ENCODE measurements around the gene CENPL. TPM values are rescaled to one million over a fixed set of nuclear protein-coding genes. Genes with fewer than 3 reads are reported as not detected.

Gene CENPL
- total RNA-seq, 1 donor from 2014 or later = 3.7 TPM

DNA sequence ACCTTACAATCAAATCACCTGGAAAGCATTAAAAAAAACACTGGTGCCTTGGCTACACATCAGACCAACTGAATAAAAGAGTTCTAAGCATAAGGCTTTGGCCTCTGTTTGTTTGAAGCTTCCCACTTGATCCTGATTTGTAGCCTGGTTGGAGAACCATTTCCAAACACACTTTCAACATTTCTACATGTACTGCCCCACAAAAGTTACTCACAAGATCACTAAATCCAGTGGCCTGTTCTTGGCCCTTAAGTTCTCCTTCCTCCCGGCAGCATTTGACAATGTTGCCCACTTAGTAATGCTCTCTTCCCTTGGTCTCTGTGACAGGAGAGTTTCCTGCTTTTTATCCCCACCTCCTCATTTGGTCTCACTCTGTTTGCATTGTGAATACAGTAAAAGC is 31.3 kb upstream of the CENPL start:
- intact Hi-C loops (cut with DNase I) = no loop called here
- H3K36me3 ChIP-seq = peaks cover 0 to 38% of the 10 kb centered on the region in 2 donors
- DNase-seq (ENCODE audit: extremely low spot score in 2 of 2) = no peak
- H3K9me3 ChIP-seq = no peaks in the 10 kb centered on the region
- no peaks in the 10 kb centered on the region for H3K4me1 ChIP-seq
- H3K27ac ChIP-seq = no peak overlapping the region
- no peaks in the 10 kb centered on the region for H3K27me3 ChIP-seq
- no peak for TF ChIP-seq POLR2A (IDR thresholded peaks at IDR 0.05)
- no peak for TF ChIP-seq POLR2AphosphoS5 (IDR thresholded peaks at IDR 0.05; ENCODE audit: insufficient read depth in 1 of 2, low read depth in 1 of 2)
- TF ChIP-seq, protein P1, sequence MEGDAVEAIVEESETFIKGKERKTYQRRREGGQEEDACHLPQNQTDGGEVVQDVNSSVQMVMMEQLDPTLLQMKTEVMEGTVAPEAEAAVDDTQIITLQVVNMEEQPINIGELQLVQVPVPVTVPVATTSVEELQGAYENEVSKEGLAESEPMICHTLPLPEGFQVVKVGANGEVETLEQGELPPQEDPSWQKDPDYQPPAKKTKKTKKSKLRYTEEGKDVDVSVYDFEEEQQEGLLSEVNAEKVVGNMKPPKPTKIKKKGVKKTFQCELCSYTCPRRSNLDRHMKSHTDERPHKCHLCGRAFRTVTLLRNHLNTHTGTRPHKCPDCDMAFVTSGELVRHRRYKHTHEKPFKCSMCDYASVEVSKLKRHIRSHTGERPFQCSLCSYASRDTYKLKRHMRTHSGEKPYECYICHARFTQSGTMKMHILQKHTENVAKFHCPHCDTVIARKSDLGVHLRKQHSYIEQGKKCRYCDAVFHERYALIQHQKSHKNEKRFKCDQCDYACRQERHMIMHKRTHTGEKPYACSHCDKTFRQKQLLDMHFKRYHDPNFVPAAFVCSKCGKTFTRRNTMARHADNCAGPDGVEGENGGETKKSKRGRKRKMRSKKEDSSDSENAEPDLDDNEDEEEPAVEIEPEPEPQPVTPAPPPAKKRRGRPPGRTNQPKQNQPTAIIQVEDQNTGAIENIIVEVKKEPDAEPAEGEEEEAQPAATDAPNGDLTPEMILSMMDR (IDR thresholded peaks at IDR 0.05) = no peak
- H3K4me3 ChIP-seq = no peak overlapping the region

DNA sequence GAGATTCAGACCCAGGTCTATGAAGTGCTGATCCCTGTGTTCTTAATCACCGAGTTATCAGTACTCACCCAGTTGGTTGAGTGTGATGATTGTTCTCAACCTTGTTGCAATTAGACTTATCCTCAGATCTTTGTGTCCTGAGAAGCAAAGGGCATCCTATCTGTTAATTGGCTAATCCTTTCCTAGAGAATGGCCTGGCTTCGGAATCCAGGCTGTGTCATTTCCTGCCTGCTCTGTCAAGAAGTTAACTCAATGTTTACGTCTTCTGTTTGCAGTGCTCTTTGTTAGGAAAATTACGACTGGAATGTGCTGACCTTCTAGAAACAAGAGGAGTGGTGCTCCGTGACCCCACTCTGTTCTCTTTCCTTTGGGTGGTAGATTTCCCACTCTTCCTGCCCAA is 28.4 kb upstream of the CENPL start:
- Histone ChIP-seq H3K4me1 (no peaks in the 10 kb centered on the region), H3K27me3 (no peaks in the 10 kb centered on the region), H3K4me3 (no peak overlapping the region), H3K36me3 (peaks cover 0 to 39% of the 10 kb centered on the region in 2 donors), H3K9me3 (no peaks in the 10 kb centered on the region), H3K27ac (no peak overlapping the region)
- TF ChIP-seq POLR2A (IDR thresholded peaks at IDR 0.05) = no peak
- no peak for TF ChIP-seq POLR2AphosphoS5 (IDR thresholded peaks at IDR 0.05; ENCODE audit: insufficient read depth in 1 of 2, low read depth in 1 of 2)
- TF ChIP-seq, protein P1 (IDR thresholded peaks at IDR 0.05) = no peak
- intact Hi-C loops (cut with DNase I) = no loop called here
- no peak for DNase-seq (ENCODE audit: extremely low spot score in 2 of 2)

DNA sequence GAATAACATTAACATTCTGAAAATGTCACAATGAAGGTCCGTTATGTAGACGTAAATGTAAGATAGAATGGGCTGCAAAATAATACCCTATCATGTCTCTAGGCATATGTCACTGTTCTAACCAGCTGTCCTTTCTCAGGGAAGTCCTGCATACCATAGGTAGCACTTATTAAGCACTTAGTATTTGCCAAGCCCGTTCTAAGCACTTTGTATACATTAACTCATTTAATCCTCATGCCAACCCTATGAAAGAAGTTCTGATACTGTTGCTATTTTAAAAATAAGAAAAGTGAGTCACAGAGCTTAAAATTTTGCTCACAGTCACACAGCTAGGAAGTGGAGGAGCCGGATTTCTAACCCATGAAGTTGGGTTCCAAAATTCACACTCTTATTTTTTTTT is 27.4 kb upstream of the CENPL start:
- TF ChIP-seq POLR2AphosphoS5 (IDR thresholded peaks at IDR 0.05; ENCODE audit: insufficient read depth in 1 of 2, low read depth in 1 of 2) (no peak), POLR2A (IDR thresholded peaks at IDR 0.05) (no peak)
- TF ChIP-seq, protein P1 (IDR thresholded peaks at IDR 0.05) = no peak
- H3K9me3 ChIP-seq = no peaks in the 10 kb centered on the region
- peaks cover 0 to 35% of the 10 kb centered on the region in 2 donors for H3K36me3 ChIP-seq
- no peak overlapping the region for H3K27ac ChIP-seq
- no peak for DNase-seq (ENCODE audit: extremely low spot score in 2 of 2)
- H3K4me1 ChIP-seq = no peaks in the 10 kb centered on the region
- no peak overlapping the region for H3K4me3 ChIP-seq
- no peaks in the 10 kb centered on the region for H3K27me3 ChIP-seq
- intact Hi-C loops (cut with DNase I) = no loop called here

DNA sequence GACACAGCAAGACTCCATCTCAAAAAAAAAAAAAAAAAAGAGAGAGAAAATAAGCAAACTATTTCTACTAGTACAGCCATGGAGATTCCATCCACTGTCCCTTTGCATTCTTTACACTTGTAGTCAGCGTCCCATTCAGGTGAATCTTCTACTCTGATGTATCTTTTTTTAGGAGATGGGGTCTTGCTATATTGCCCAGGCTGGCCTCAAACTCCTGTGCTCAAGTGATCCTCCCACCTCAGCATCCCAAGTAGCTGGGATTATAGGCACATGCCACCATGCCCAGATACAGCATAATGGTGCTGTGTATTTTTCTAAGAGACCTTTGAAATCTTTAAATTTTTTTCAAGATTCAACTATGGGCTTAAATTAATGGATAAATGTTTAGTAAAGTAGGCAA is 8.1 kb upstream of the CENPL start:
- no peak overlapping the region for H3K4me3 ChIP-seq
- H3K4me1 ChIP-seq = no peaks in the 10 kb centered on the region
- H3K27ac ChIP-seq = no peak overlapping the region
- intact Hi-C loops (cut with DNase I) = no loop called here
- no peak for DNase-seq (ENCODE audit: extremely low spot score in 2 of 2)
- H3K9me3 ChIP-seq = no peaks in the 10 kb centered on the region
- H3K36me3 ChIP-seq = peaks cover 0 to 40% of the 10 kb centered on the region in 2 donors
- H3K27me3 ChIP-seq = no peaks in the 10 kb centered on the region
- TF ChIP-seq, protein P1 (IDR thresholded peaks at IDR 0.05) = no peak
- TF ChIP-seq POLR2A (IDR thresholded peaks at IDR 0.05) = no peak
- no peak for TF ChIP-seq POLR2AphosphoS5 (IDR thresholded peaks at IDR 0.05; ENCODE audit: insufficient read depth in 1 of 2, low read depth in 1 of 2)

DNA sequence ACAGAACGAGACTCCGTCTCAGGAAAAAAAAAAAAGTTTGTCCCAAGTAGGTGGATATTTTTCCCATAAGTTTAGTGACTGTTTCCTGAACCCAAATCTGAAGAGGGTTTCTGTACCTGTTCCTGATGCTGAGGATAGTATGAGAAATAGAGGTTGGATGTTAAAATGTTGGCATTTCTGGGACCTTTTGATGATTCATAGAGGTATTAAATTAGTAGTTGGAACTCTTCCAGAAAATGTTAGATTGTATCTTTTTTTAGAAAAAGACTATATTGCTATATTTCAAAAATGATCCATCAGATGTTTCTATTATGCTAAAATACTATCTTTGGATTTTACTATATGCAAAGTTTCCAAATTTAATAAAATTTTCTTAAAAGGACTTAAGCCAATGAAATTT is 2.9 kb upstream of the CENPL start:
- peaks cover 0 to 6% of the 10 kb centered on the region in 2 donors for H3K36me3 ChIP-seq
- no peak for DNase-seq (ENCODE audit: extremely low spot score in 2 of 2)
- H3K4me3 ChIP-seq = no peak overlapping the region
- no peaks in the 10 kb centered on the region for H3K9me3 ChIP-seq
- no peak overlapping the region for H3K27ac ChIP-seq
- H3K27me3 ChIP-seq = no peaks in the 10 kb centered on the region
- peaks cover 14% of the 10 kb centered on the region for H3K4me1 ChIP-seq
- intact Hi-C loops (cut with DNase I) = loop anchor here (10.0 kb wide), 1 partner anchor 403 kb away; no protein-coding TSS in a partner anchor
- TF ChIP-seq POLR2AphosphoS5 (IDR thresholded peaks at IDR 0.05; ENCODE audit: insufficient read depth in 1 of 2, low read depth in 1 of 2) (no peak), POLR2A (IDR thresholded peaks at IDR 0.05) (no peak)
- TF ChIP-seq, protein P1 (IDR thresholded peaks at IDR 0.05) = no peak

Data from vagina (tissue), 2 donors.